Dermis microvascular lymphatic vessel endothelial cell (primary cell): ENCODE results near the gene EMCN. TPM values are rescaled to one million over a fixed set of nuclear protein-coding genes. Genes with fewer than 3 reads are reported as not detected.
"Not testable (repeated sequence)": the region's sequence is repeated elsewhere in the genome, so short reads cannot be mapped to it uniquely, and the experiment has no call there.

Experiments used
- DNase-seq, 2 donors: peaks; one replicate each; pipeline versions ENCODE4 v3.0.0 to v3.0.0-alpha.2; 2010; ENCODE audit warnings: low read depth in 2 of 2
- total RNA-seq: library from RNA; depleted of rRNA; stranded (reverse); fragments of >200 nt; gene quantifications from 2 replicates; pipeline ENCODE4 v1.2.1, GENCODE V29; 2014

Gene EMCN
- total RNA-seq, 1 donor from 2014 or later, result 44.3 TPM

DNA sequence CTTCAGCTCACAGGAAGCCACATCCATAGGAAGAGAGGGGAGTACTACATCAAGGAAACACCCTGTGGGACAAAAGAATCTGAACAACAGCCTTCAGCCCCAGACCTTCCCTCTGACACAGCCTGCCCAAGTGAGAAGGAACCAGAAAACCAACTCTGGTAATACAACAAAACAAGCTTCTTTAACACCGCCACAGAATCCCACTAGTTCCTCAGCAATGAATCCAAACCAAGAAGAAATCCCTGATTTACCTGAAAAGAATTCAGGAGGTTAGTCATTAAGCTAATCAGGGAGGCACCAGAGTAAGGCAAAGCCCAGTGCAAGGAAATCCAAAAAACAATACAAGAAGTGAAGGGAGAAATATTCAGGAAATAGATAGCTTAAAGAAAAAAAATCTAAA, 137.4 kb downstream of the EMCN start:
- not testable (repeated sequence) for DNase-seq

DNA sequence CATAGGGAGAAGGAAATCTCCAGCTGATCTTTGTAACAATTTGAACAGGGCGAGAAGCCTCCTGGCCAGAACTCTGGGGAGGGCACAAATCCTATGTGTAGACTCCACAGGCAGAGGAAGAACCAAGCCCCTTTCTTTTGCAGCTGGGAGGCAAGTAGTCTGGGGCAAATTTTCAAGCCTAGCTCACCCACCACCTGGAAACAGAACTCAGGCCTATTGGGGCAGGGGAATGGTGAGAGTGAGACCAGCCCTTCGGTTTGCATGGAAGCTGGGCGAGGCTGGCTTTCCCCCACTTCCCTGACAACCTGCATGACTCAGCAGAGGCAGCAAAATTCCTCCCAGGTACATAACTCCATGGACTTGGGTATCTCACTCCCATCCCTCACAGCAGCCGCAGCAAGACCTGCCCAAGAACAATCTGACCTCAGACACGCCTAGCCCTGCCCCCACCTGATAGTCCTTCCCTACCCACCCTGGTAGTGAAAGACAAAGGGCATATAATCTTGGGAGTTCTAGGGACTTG, 138.2 kb downstream of the EMCN start:
- no peak for DNase-seq

DNA sequence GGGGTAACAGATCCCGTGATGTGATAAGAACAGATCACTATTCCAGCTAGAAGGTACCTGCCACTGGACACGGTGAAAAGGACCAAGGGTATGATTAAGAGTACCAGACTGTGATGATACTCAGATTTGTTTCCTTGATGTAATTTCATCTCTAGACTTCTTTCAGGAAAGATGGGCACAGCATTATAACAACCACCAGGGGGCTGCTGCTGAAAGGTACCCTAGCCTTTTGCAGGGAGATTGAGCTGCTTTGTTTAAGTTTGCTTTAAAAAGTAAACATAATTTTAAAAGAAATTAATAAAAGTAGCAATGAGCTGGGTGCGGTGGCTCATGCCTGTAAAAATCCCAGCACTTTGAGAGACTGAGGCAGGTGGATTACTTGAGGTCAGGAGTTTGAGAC, 145.4 kb downstream of the EMCN start:
- DNase-seq, result peak in 1 of 2 donors; percentile 25

DNA sequence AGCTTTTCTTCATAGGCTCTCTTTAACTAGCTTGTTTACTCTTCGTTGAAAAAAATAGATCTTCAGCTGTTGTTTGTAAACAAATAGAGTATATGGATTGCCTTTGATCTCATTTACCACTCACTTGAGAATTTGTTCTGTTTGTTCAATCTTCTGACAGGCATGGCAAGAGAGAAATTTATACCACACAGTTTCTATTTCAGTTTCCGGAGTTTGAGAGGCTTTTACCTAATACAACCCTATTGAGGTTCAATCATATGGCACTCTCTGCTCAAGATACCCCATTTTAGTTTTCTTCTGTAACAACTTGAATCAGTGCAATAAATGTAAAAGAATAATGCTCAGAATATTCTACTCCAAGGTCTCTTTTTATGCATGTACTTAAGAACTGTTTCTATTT, 148.0 kb downstream of the EMCN start:
- DNase-seq, result no peak

DNA sequence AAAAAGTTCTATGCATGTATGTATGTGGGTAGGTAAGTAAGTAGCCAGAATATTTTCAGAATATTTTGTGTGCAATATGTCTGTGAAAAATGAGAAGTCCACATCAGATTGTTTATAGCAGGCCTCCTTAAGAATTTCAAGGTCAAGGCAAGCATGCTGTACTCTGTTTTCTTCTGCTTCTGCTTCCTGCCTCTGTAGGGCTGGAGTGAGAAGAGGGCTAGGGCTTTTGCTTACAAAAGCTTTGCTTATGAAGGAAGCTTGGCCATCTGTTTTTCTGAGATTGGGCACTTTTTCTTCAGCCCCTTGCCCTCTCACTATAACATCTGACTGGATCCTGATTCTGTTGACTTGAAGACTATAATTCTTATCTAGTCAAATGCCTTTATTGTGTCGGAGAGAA, 150.4 kb downstream of the EMCN start:
- DNase-seq, result peak in 1 of 2 donors; percentile 75

DNA sequence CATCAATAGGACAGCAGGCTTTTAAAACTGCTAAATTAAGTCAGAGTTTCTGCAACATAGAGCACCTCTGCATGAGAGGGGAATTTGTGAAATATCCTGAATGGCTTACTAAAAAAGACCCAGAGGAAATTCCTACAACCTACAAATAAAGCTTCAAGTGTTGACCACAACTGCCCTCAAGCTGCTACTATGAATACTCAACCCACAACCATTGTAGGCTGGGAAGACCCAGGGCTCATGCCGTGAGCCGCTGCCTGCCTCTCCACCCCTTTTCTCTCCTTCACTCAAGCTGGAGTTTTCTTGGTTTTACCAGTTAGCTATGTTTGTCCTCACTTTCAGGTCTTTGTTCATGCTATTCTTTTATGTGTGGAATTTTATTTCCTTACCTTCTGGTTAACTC, 151.6 kb downstream of the EMCN start:
- DNase-seq, result no peak

DNA sequence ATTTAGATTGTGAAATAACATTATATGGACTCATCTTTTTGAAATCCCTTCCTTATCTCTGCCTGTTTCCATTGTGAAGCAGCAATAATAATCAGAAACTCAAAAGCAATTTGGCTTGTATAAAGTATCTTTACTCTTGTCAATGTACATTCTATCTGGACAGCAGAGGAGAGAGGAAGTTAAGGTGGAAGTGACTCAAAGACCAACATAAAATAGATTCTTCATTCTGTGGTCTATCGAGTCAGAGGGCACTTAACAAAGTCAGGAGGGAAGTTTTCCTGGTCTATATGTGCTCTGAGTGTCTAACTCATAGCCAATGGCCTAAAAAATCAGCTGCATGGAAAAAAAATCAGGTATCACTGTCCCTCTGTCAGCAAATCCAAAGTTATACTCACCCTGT, 155.5 kb downstream of the EMCN start:
- peak in 1 of 2 donors; percentile 69 for DNase-seq

DNA sequence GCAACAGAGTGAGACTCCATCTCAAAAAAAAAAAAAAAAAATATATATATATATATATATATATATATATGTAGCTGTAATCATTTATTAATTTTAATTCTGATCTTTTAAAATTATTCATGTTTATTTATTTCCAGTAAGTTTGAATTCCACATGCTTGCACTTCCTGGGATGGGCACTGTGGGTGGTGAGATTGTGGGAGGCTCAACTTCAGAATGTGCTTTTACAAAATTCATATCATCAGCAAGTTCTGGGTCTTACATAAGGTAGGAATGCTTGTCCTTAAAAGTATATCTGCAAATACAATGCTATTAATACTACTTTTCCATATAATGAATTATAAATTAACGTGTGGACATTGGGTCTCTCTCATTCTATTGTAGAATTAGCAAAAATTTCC, 156.5 kb downstream of the EMCN start:
- no peak for DNase-seq

DNA sequence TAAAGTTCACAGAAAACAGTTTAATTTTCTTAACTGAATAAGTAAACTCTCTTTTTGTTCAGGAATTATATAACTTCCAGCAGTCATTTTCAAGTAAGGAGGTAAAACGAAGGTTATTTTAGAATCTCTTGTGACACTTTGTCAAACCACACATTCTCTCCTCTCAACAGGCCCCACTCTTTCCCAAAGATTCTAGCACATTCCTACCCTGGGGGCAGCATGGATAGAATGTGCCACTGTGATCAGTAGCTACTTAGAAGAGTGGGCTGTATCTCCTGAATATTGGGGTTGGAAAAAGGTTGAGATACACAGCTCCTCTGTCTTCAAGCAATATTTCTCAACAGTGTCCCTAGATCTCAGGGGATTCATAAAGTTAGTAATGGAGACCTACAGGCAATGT, 157.6 kb downstream of the EMCN start:
- DNase-seq, result no peak

DNA sequence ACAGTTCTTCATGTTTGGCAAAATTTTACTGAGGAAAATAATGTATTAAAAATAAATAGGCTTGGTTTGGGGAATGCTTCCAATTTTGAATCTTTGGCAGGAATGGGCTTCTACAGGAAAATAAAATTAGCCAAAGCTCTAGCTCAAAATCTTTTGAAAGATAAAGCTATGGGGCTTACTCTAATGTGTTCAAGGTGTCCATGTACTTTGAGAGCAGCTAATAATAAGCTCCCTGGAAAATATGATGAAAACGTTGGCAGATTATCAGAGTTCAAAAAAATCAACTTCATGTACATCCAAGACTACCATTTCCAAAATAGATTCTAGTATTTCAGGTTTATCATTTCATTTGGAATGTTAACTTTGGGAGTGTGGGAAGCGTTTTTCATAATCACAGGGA, 158.4 kb downstream of the EMCN start:
- DNase-seq, result no peak

DNA sequence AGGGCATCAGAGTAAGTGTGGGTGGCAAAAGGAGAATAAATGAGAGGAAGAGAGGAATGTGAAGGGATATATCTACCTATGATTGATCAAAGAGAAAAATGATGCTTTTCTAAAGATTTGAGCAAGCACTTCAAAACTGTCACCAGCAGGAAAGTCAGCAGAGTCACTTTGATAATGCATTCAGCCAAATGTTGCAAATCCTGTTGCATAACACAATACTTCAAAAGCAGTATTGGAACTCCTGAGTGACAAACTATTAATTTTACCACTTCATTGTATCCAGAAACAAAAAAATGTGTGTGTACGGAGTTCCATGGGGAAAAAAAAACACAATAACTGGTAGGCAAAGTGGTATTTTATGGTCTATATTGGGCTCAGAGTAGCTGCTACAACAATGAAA, 160.3 kb downstream of the EMCN start:
- no peak for DNase-seq

DNA sequence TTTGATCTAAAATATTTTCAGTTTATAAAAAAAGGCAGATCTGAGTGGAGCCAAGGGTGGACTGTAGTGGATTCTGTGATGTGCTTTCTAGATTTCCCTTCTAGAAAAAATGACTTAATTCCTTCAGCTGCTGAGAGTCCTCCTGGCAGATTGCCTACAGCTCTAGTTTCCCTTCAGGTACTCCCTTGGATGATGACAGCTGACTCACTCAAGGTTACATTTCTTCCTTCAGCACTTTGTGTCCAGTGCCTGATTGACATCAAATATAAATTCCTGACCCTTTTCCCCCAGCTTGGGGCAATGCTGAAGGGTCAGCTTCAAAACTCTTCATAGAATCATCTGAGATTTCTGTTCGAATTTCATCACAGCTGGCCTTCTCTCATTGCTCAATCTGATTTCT, 161.7 kb downstream of the EMCN start:
- DNase-seq, result no peak

DNA sequence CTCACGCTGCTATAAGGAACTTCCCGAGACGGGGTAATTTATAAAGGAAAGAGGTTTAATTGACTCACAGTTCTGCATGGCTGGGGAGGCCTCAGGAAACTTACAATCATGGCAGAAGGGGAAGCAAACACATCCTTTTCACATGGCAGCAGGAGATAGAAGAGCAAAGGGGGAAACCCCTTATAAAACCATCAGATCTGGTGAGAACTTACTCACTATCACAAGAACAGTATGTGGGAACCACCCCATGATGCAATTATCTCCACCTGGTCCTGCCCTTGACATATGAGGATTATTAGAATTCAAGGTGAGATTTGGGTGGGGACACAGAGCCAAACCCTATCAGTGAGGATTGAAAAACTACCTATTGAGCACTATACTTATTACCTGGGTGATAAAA, 165.5 kb downstream of the EMCN start:
- DNase-seq, result not testable (repeated sequence)

DNA sequence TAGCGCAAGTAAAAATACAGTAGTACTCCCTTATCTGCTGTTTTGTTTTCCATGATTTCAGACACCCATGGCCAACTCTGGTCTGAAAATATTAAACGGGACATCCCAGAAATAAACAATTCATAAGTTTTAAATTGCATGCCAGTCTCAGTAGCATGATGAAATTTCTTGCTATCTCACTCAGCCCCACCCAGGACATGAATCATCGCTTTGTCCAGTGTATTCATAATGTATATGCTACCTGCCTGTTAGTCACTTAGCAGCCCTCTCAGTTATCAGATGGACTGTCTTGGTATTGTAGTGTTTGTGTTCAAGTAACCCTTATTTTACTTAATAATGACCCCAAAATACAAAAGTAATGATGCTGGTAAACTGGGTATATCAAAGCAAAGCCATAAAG, 169.3 kb downstream of the EMCN start:
- DNase-seq, result peak in 1 of 2 donors; percentile 74

DNA sequence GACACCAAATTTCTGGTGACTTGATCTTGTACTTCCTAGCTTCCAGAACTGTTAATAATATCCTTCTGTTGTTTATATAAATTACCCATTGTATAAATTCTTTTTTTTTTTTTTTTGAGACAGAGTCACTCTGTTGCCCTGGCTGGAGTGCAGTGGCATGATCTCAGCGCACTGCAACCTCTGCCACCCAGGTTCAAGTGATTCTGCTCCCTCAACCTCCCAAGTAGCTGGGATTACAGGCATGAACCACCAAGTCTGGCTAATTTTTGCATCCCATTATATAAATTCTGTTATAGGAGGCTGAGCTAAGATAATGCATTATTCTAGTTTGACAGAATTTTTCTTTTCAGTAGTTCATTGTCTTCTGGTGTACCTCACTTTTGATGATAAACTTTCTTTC, 170.6 kb downstream of the EMCN start:
- DNase-seq, result no peak

DNA sequence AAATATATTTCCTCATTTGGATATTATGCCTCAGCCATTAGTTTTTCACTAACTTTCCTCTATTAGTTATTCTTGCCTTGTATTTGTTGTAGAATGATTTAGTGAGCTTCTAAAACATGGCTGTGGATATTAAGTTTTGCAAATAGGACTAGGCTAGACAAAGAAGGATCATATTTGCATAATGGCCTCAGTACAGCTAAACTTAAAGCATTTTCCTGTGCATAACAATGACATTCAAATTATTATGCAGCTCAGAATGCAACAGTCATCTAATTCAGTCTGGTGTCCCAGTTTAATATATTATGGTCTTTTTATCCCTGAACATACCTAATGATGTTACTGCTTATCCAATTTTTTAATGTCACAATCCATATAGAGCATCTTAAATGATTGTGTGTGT, 172.2 kb downstream of the EMCN start:
- no peak for DNase-seq
